Measurements from ENCODE around the gene UQCR10.

DNA sequence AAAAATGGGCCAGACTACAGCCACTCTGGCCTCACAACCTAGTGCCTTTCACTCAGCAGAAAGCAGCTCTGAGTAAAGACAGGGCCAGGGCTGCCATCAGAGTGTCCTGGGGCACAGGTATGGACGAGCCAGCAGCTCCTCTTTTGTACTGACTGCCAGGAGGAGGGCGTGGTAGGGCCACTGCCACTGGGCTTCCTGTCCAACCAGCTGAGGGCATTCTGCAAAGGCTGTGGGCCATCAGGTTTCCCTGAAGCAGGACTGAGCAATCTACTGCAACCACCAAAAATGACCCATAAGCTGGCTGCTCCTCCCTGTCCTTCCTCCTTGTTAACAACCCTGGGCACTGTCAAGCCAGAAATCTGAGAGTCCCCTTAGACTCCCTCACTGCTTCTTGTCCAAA lies 37.8 kb downstream of the UQCR10 start:
- TF ChIP-seq CTCF (IDR thresholded peaks at IDR 0.05) (no peak), POLR2A (IDR thresholded peaks at IDR 0.05) (no peak)

Data from heart left ventricle (tissue), 13 donors.